Transverse colon (tissue), 4 donors: ENCODE results near the gene STX8. TPM values are rescaled to one million over a fixed set of nuclear protein-coding genes. Genes with fewer than 3 reads are reported as not detected.
A peak's percentile ranks its signal among the peaks of the same experiment; 100 is the strongest.

Experiments used
- DNase-seq: peaks from one replicate; pipeline ENCODE4 v3.0.0-alpha.2; 2019
- H3K27ac ChIP-seq, 4 donors: fragments of 200-600 bp; sonication (generic); 2 replicates each; pipeline ENCODE4 v1.5.1; 2016 to 2018; ENCODE audit warnings: inconsistent platforms in 4 of 4
- H3K27me3 ChIP-seq: fragments of 200-600 bp; sonication (generic); 2 replicates; pipeline ENCODE4 v1.5.1; 2017; ENCODE audit warnings: inconsistent platforms
- H3K36me3 ChIP-seq, 4 donors: fragments of 200-600 bp; sonication (generic); 2 replicates each; pipeline ENCODE4 v1.5.1; 2017 to 2019; ENCODE audit warnings: inconsistent platforms in 4 of 4
- H3K4me1 ChIP-seq, 4 donors: fragments of 200-600 bp; sonication (generic); 2 replicates each; pipeline ENCODE4 v1.5.1; 2017 to 2020; ENCODE audit warnings: inconsistent platforms in 4 of 4
- H3K4me3 ChIP-seq, 4 donors: fragments of 200-600 bp; sonication (generic); 1 replicate in 1 of 4; 2 replicates in 3 of 4; pipeline versions ENCODE4 v1.5.1 to v1.6.1; 2017 to 2019; ENCODE audit warnings: inconsistent platforms in 4 of 4
- H3K9me3 ChIP-seq, 2 donors: fragments of 200-600 bp; sonication (generic); 2 replicates each; pipeline ENCODE4 v1.5.1; 2017 to 2019; ENCODE audit warnings: inconsistent platforms in 2 of 2
- EP300 ChIP-seq: sonication (generic); formaldehyde crosslinking; IDR thresholded peaks from one replicate; pipeline ENCODE4 v1.6.1; 2017; ENCODE audit warnings: antibody characterized with exemption, low read depth
- POLR2A ChIP-seq: fragments of 450-650 bp; IDR thresholded peaks from one replicate; pipeline ENCODE4 v1.6.1; 2016; ENCODE audit warnings: antibody characterized with exemption, mild to moderate bottlenecking, moderate library complexity
- POLR2AphosphoS5 ChIP-seq, 3 donors: sonication (generic); formaldehyde crosslinking; IDR thresholded peaks; one replicate each; pipeline ENCODE4 v1.6.1; 2016; ENCODE audit warnings: antibody characterized with exemption in 3 of 3
- WGBS, 2 donors: methylation state at CpG; one replicate each; pipeline ENCODE4 v1.1.5; 2018; ENCODE audit warnings: low coverage in 1 of 2; 5-methylcytosine and 5-hydroxymethylcytosine counted together
- in situ Hi-C, 4 donors: fragments of 200-750 bp; cut with MboI; loops; one replicate each; pipeline versions ENCODE4 v1.15.0 to v1.15.1; 2017; ENCODE audit warnings: low sequenced_read_pairs in 3 of 4, low pct_ligation_motif_present in 1 of 4, low pct_unique_long_range_greater_than_20kb in 1 of 4
- intact Hi-C: fragments of 100-400 bp; cut with DNase I; formaldehyde crosslinking; loops from one replicate; pipeline ENCODE4 v1.15.1; 2023; ENCODE audit warnings: low total_unique reads
- total RNA-seq, 4 donors: library from RNA; depleted of rRNA; stranded (reverse); fragments of >200 nt; gene quantifications; one replicate each; pipeline ENCODE4 v1.1.0, GENCODE V29; 2016
- TF ChIP-seq, protein P1 (sequence below), 5 experiments: fragments of 200-600 bp in 3 of 5; fragments of 450-650 bp in 2 of 5; sonication (generic) in 3 of 5; IDR thresholded peaks; 1 replicate in 2 of 5; 2 replicates in 3 of 5; pipeline ENCODE4 v1.5.1; 2016 to 2017; ENCODE audit warnings: antibody characterized with exemption in 5 of 5, inconsistent platforms in 3 of 5, mild to moderate bottlenecking in 2 of 5, moderate library complexity in 1 of 5

Gene STX8
- total RNA-seq, 4 donors from 2014 or later = 18.0 to 53.8 (median 38.3) TPM

DNA sequence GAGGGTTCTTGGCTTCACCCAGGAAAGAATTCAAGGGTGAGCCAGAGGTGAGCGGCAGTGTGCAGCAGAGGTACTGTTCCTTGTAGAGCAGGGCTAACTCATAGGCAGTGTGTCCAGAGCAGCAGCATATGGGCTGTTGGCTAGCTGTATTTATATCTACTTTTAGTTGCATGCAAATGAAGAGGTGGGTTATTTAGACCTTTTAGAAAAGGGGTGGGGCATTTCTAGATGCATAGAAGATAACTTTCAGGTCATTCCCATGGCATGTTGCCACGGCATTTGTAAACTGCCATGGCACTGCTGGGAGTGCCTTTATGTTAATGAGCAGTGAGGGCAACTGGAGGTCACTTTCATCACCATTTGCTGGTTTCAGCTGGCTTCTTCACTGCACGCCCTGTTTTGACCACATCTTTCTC lies 141.0 kb downstream of the STX8 start:
- DNase-seq = no peak
- intact Hi-C loops = no loop called here

DNA sequence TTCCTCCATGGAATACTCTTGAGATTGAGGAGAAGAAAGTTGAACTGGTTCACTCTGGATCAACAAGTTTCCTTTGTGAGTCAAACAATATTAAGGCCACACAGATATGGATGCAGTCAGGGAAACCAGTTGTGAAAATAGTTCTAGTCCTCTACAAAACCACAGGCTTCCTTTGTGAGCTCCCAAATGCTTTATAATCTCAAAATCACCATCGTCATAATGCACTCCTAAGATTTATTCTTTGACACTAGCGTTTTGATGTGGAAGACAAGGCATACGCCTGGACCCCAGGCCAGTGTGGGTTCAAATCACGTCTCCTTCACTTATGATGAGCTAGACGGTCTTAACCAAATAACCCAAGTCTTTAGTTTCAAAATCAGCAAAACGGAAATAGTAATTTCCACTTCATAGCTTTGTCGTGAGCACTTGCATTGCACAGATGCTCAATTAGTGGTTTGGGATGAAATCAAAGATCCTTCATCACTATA lies 142.6 kb downstream of the STX8 start:
- no peak overlapping the region for H3K4me3 ChIP-seq
- H3K9me3 ChIP-seq = no peaks in the 10 kb centered on the region
- in situ Hi-C loops = no loop called here
- H3K27me3 ChIP-seq = no peaks in the 10 kb centered on the region
- H3K27ac ChIP-seq = peak overlapping the region; percentile 48 to 58 (median 55)
- H3K36me3 ChIP-seq = no peaks in the 10 kb centered on the region
- TF ChIP-seq, protein P1, sequence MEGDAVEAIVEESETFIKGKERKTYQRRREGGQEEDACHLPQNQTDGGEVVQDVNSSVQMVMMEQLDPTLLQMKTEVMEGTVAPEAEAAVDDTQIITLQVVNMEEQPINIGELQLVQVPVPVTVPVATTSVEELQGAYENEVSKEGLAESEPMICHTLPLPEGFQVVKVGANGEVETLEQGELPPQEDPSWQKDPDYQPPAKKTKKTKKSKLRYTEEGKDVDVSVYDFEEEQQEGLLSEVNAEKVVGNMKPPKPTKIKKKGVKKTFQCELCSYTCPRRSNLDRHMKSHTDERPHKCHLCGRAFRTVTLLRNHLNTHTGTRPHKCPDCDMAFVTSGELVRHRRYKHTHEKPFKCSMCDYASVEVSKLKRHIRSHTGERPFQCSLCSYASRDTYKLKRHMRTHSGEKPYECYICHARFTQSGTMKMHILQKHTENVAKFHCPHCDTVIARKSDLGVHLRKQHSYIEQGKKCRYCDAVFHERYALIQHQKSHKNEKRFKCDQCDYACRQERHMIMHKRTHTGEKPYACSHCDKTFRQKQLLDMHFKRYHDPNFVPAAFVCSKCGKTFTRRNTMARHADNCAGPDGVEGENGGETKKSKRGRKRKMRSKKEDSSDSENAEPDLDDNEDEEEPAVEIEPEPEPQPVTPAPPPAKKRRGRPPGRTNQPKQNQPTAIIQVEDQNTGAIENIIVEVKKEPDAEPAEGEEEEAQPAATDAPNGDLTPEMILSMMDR (IDR thresholded peaks at IDR 0.05) = no peak
- TF ChIP-seq EP300 = no peak
- TF ChIP-seq POLR2A = no peak
- no peak for TF ChIP-seq POLR2AphosphoS5 (IDR thresholded peaks at IDR 0.05)
- 72 to 89% methylated on average over 4 to 7 of the region's 7 CpGs for WGBS, 2 donors
- intact Hi-C loops = no loop called here
- H3K4me1 ChIP-seq = peaks cover 0 to 24% (median 2%) of the 10 kb centered on the region in 4 donors
- no peak for DNase-seq

More for the DNA sequence above, 141.0 kb downstream of the STX8 start:
- Histone ChIP-seq H3K4me3 (no peak overlapping the region), H3K27ac (no peak overlapping the region), H3K4me1 (peaks cover 0 to 24% (median 2%) of the 10 kb centered on the region in 4 donors), H3K27me3 (no peaks in the 10 kb centered on the region), H3K9me3 (no peaks in the 10 kb centered on the region), H3K36me3 (no peaks in the 10 kb centered on the region)
- 76% methylated on average over 3 of the region's 3 CpGs; no CpG with 5 or more reads in 1 of the 2 donors for WGBS, 2 donors
- in situ Hi-C loops = no loop called here
- TF ChIP-seq POLR2AphosphoS5 (IDR thresholded peaks at IDR 0.05) (no peak), EP300 (no peak), POLR2A (no peak)
- TF ChIP-seq, protein P1 (IDR thresholded peaks at IDR 0.05) = no peak

DNA sequence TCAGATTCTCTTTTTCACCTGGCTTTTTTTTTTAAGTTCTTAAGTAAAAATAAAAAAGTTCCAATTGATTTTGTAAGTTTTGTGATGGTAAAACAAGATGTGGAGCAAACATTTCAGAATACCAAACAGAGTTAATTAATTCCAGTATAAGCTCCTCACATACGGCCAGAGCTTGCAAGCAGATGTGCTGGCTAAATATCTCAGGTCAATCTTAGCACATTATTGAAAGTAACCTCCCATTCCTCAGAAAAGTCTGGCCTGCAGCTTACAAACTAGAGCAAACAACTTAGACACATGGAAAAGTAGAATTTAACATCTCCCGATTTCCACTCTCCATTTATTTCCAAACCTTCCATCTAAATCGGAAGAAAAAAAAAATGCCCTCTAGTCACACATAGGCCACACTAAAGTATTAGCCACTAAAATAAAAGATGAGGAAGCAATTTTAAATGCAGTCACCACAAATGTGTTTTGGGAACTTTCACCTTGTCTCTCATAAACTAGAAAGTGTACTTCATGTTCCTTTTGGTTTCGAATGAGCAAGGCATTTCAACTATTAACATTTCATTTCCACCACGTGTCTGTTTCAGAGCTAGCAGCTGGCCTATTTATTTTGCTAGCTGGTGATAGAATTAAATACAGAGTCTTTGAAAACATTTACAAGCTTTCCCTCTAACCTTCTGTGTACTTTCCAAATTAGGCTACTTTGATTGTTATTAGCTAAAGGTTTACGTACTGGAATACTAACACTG lies 143.3 kb downstream of the STX8 start:
- Histone ChIP-seq H3K27ac (peak overlapping the region; percentile 48 to 58 (median 55)), H3K36me3 (no peaks in the 10 kb centered on the region), H3K4me1 (peaks cover 0 to 24% (median 2%) of the 10 kb centered on the region in 4 donors), H3K4me3 (no peak overlapping the region), H3K27me3 (no peaks in the 10 kb centered on the region), H3K9me3 (no peaks in the 10 kb centered on the region)
- DNase-seq = no peak
- intact Hi-C loops (no loop called here), in situ Hi-C loops (no loop called here)
- TF ChIP-seq EP300 (peak; percentile 4), POLR2AphosphoS5 (IDR thresholded peaks at IDR 0.05) (peak in 2 of 3 donors; percentile 40 to 49), POLR2A (no peak)
- 33 to 56% methylated on average over 6 of the region's 6 CpGs for WGBS, 2 donors

DNA sequence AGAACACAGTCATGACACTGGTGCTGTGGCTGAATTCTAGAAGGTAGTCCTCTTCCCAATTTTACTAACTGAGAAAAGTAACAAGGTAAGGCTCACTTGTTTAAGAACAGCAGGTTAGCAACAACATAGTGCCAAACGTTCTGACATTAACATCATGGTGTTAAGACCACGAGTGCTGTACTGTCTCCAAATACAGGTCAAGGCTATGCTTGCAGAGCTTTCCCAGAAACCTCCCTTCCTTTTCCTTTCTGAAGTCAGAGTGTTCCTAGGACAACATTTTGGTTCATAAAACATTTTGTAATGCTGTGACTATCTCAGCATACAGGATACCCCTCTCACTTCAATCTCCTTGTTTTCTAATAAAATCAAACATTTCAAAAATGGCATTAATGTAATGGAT lies 144.0 kb downstream of the STX8 start:
- H3K27ac ChIP-seq = peak overlapping the region; percentile 44 to 58 (median 55)
- 76% methylated on average over 2 of the region's 2 CpGs; no CpG with 5 or more reads in 1 of the 2 donors for WGBS, 2 donors
- H3K4me1 ChIP-seq = peaks cover 0 to 24% (median 2%) of the 10 kb centered on the region in 4 donors
- TF ChIP-seq POLR2AphosphoS5 (IDR thresholded peaks at IDR 0.05) = no peak
- TF ChIP-seq, protein P1 (IDR thresholded peaks at IDR 0.05) = no peak
- TF ChIP-seq POLR2A = no peak
- TF ChIP-seq EP300 = no peak
- H3K27me3 ChIP-seq = no peaks in the 10 kb centered on the region
- in situ Hi-C loops (no loop called here), intact Hi-C loops (no loop called here)
- DNase-seq = no peak
- H3K9me3 ChIP-seq = no peaks in the 10 kb centered on the region
- H3K4me3 ChIP-seq = no peak overlapping the region
- H3K36me3 ChIP-seq = no peaks in the 10 kb centered on the region
